Neuronal stem cell (in vitro differentiated cells): ENCODE measurements around the gene PURB.

Experiments
- DNase-seq: peaks from one replicate; pipeline ENCODE4 v3.0.0-alpha.2; 2013; ENCODE audit warnings: low spot score
- H2AFZ ChIP-seq: one replicate; pipeline ENCODE4 v1.6.1; 2013; ENCODE audit warnings: mild to moderate bottlenecking, low read length, inconsistent platforms
- H2AK5ac ChIP-seq: 2 replicates; pipeline ENCODE4 v1.6.1; 2013; ENCODE audit warnings: low read depth, mild to moderate bottlenecking, inconsistent platforms, low read length, moderate library complexity, mixed read lengths
- H2BK120ac ChIP-seq: 2 replicates; pipeline ENCODE4 v1.6.1; 2013; ENCODE audit warnings: low read depth, mild to moderate bottlenecking, inconsistent platforms, low read length, moderate library complexity, mixed read lengths
- H2BK12ac ChIP-seq: one replicate; pipeline ENCODE4 v1.6.1; 2013; ENCODE audit warnings: low read length, inconsistent platforms
- H2BK15ac ChIP-seq: 2 replicates; pipeline ENCODE4 v1.6.1; 2013; ENCODE audit warnings: mild to moderate bottlenecking, low read length, inconsistent platforms, mixed read lengths
- H2BK5ac ChIP-seq: one replicate; pipeline ENCODE4 v1.6.1; 2013; ENCODE audit warnings: inconsistent platforms, mild to moderate bottlenecking, low read length, moderate library complexity
- H3K14ac ChIP-seq: one replicate; pipeline ENCODE4 v1.6.1; 2013; ENCODE audit warnings: low read length, inconsistent platforms
- H3K18ac ChIP-seq: 2 replicates; pipeline ENCODE4 v1.6.1; 2013; ENCODE audit warnings: low read length, inconsistent platforms
- H3K23ac ChIP-seq: 2 replicates; pipeline ENCODE4 v1.6.1; 2013; ENCODE audit warnings: low read depth, mild to moderate bottlenecking, mixed read lengths, low read length, inconsistent platforms; ENCODE audit not compliant: poor library complexity
- H3K27ac ChIP-seq: replicated peaks from 3 replicates; pipeline ENCODE4 v1.5.1; 2013; ENCODE audit warnings: low read length, inconsistent platforms
- H3K27me3 ChIP-seq, 3 experiments: 2 replicates each; pipeline ENCODE4 v1.6.1; 2013; ENCODE audit warnings: low read length in 3 of 3, mild to moderate bottlenecking in 2 of 3, inconsistent platforms in 1 of 3, low read depth in 1 of 3, mixed read lengths in 1 of 3, moderate library complexity in 1 of 3; ENCODE audit not compliant: control insufficient read depth in 3 of 3, insufficient read depth in 3 of 3
- H3K36me3 ChIP-seq, 2 donors: replicated peaks in 1 of 2; 2 replicates each; pipeline ENCODE4 v1.6.1; 2013; ENCODE audit warnings: low read length in 2 of 2; ENCODE audit not compliant: control insufficient read depth in 2 of 2, insufficient read depth in 2 of 2
- H3K4ac ChIP-seq: 2 replicates; pipeline ENCODE4 v1.6.1; 2013; ENCODE audit warnings: inconsistent platforms, mild to moderate bottlenecking, low read length, moderate library complexity
- H3K4me1 ChIP-seq, 2 donors: 1 replicate in 1 of 2; 2 replicates in 1 of 2; pipeline ENCODE4 v1.6.1; 2013; ENCODE audit warnings: low read length in 2 of 2, low read depth in 1 of 2; ENCODE audit not compliant: control insufficient read depth in 2 of 2, insufficient read depth in 1 of 2
- H3K4me2 ChIP-seq: one replicate; pipeline ENCODE4 v1.6.1; 2013; ENCODE audit warnings: mild to moderate bottlenecking, low read length, inconsistent platforms; ENCODE audit not compliant: insufficient read depth, poor library complexity, severe bottlenecking
- H3K4me3 ChIP-seq, 2 donors: 2 replicates each; pipeline ENCODE4 v1.5.1; 2013; ENCODE audit warnings: low read length in 2 of 2, mild to moderate bottlenecking in 2 of 2, inconsistent platforms in 1 of 2, moderate library complexity in 1 of 2
- H3K79me1 ChIP-seq: one replicate; pipeline ENCODE4 v1.6.1; 2013; ENCODE audit warnings: low read depth, mild to moderate bottlenecking, inconsistent platforms, low read length, moderate library complexity
- H3K9ac ChIP-seq: one replicate; pipeline ENCODE4 v1.6.1; 2013; ENCODE audit warnings: mild to moderate bottlenecking, low read depth, low read length, inconsistent platforms; ENCODE audit not compliant: poor library complexity
- H3K9me3 ChIP-seq, 2 donors: replicated peaks in 1 of 2; 2 replicates each; pipeline versions ENCODE3 to v1.6.1; 2013; ENCODE audit warnings: low read length in 2 of 2, mild to moderate bottlenecking in 2 of 2, inconsistent platforms in 1 of 2, low read depth in 1 of 2, mixed read lengths in 1 of 2, moderate library complexity in 1 of 2; ENCODE audit not compliant: control insufficient read depth in 2 of 2, insufficient read depth in 1 of 2
- H4K8ac ChIP-seq: one replicate; pipeline ENCODE4 v1.6.1; 2013; ENCODE audit warnings: low read depth, mild to moderate bottlenecking, inconsistent platforms, low read length, moderate library complexity
- H4K91ac ChIP-seq: one replicate; pipeline ENCODE4 v1.6.1; 2013; ENCODE audit warnings: low read length, low read depth, mild to moderate bottlenecking, inconsistent platforms; ENCODE audit not compliant: poor library complexity
- WGBS, 2 donors: extraction: QIAGEN DNeasy Blood & Tissue Kit; methylation state at CpG; one replicate each; pipeline ENCODE4 v1.1.7; 2013; ENCODE audit warnings: missing lambda C conversion rate in 2 of 2, mixed read lengths in 1 of 2; ENCODE audit not compliant: insufficient read length in 2 of 2, insufficient replicate concordance in 1 of 2; ENCODE audit errors: extremely low coverage in 2 of 2; 5-methylcytosine and 5-hydroxymethylcytosine counted together

The PURB gene

GRCh38 chr7:44827567-44827966 is 57.8 kb downstream of the PURB start:
- Histone ChIP-seq H3K18ac (no peak overlapping the region), H4K8ac (no peak overlapping the region), H3K4me2 (no peak overlapping the region), H3K36me3 (peaks cover 31 to 86% of the 10 kb centered on the region in 2 donors), H3K27me3 (no peaks in the 10 kb centered on the region), H3K9ac (no peak overlapping the region), H3K27ac (no peak overlapping the region), H2BK5ac (no peak overlapping the region), H4K91ac (no peak overlapping the region), H3K79me1 (peaks cover 2% of the 10 kb centered on the region), H3K23ac (no peak overlapping the region), H3K4ac (no peak overlapping the region), H2AFZ (no peak overlapping the region), H3K9me3 (no peaks in the 10 kb centered on the region), H3K4me1 (no peaks in the 10 kb centered on the region), H2BK12ac (no peak overlapping the region), H3K4me3 (no peak overlapping the region), H2AK5ac (no peak overlapping the region), H2BK15ac (no peak overlapping the region), H3K14ac (no peak overlapping the region), H2BK120ac (no peak overlapping the region)
- DNase-seq: no peak
- WGBS, 2 donors: no CpG with 5 or more reads among the region's 3 CpGs
